Peyer's patch (tissue), 4 donors: ENCODE measurements around the gene PWP1.
A peak's percentile ranks its signal among the peaks of the same experiment; 100 is the strongest.

Experiments
- POLR2A ChIP-seq, 2 donors: fragments of 450-650 bp; IDR thresholded peaks; one replicate each; pipeline ENCODE4 v1.5.1; 2017; ENCODE audit warnings: antibody characterized with exemption in 2 of 2, mild to moderate bottlenecking in 2 of 2, moderate library complexity in 2 of 2
- TF ChIP-seq, protein P1 (sequence below), 6 experiments: fragments of 450-650 bp in 4 of 6; fragments of 200-600 bp in 2 of 6; sonication (generic) in 1 of 6; IDR thresholded peaks; one replicate each; pipeline ENCODE4 v1.5.1; 2017 to 2019; ENCODE audit warnings: antibody characterized with exemption in 6 of 6, mild to moderate bottlenecking in 3 of 6, moderate library complexity in 1 of 6

DNA sequence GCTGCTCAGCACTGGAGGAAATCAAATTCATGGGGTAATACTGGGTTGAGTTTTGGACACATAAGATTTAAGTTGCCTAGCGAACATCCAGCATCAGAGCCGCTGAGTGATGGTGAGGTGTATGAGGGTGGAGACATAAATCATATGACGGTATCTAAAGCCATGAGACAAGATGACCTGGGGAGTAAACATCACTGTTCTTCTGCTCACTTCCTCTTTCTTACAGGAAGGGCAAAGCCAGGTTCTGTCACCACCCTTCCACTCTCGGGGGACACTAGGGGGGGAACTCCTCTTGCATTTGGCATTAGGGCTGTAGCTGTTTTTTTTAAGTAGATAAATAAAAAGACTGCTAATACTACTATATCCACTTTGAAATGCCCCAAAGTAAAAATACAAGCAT is 51.3 kb downstream of the PWP1 start:
- TF ChIP-seq, protein P1, sequence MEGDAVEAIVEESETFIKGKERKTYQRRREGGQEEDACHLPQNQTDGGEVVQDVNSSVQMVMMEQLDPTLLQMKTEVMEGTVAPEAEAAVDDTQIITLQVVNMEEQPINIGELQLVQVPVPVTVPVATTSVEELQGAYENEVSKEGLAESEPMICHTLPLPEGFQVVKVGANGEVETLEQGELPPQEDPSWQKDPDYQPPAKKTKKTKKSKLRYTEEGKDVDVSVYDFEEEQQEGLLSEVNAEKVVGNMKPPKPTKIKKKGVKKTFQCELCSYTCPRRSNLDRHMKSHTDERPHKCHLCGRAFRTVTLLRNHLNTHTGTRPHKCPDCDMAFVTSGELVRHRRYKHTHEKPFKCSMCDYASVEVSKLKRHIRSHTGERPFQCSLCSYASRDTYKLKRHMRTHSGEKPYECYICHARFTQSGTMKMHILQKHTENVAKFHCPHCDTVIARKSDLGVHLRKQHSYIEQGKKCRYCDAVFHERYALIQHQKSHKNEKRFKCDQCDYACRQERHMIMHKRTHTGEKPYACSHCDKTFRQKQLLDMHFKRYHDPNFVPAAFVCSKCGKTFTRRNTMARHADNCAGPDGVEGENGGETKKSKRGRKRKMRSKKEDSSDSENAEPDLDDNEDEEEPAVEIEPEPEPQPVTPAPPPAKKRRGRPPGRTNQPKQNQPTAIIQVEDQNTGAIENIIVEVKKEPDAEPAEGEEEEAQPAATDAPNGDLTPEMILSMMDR (IDR thresholded peaks at IDR 0.05): peak in 1 of 6 experiments; percentile 32
- no peak for TF ChIP-seq POLR2A (IDR thresholded peaks at IDR 0.05)
